Ovary (tissue), 3 donors: ENCODE results near the gene PCBP3.

Experiments
- CTCF ChIP-seq, 3 donors: fragments of 450-650 bp in 2 of 3; fragments of 200-600 bp in 1 of 3; IDR thresholded peaks; one replicate each; pipeline versions ENCODE4 v1.5.1 to v1.8.0; 2016 to 2022; ENCODE audit warnings: antibody characterized with exemption in 3 of 3, mild to moderate bottlenecking in 1 of 3
- EP300 ChIP-seq: sonication (generic); formaldehyde crosslinking; IDR thresholded peaks from one replicate; pipeline ENCODE4 v1.6.1; 2017; ENCODE audit warnings: antibody characterized with exemption
- POLR2A ChIP-seq: fragments of 450-650 bp; IDR thresholded peaks from one replicate; pipeline ENCODE4 v1.6.1; 2017; ENCODE audit warnings: antibody characterized with exemption, mild to moderate bottlenecking, moderate library complexity
- donor health status: DM: no; HTN: no; CAD: no.

- TF ChIP-seq CTCF (IDR thresholded peaks at IDR 0.05) (no peak), POLR2A (no peak), EP300 (no peak)
Observed at GRCh38 chr21:45718413-45718812, 74.9 kb downstream of the PCBP3 start.
